ENCODE measurements around the gene TMEM72.

TMEM72 gene

DNA sequence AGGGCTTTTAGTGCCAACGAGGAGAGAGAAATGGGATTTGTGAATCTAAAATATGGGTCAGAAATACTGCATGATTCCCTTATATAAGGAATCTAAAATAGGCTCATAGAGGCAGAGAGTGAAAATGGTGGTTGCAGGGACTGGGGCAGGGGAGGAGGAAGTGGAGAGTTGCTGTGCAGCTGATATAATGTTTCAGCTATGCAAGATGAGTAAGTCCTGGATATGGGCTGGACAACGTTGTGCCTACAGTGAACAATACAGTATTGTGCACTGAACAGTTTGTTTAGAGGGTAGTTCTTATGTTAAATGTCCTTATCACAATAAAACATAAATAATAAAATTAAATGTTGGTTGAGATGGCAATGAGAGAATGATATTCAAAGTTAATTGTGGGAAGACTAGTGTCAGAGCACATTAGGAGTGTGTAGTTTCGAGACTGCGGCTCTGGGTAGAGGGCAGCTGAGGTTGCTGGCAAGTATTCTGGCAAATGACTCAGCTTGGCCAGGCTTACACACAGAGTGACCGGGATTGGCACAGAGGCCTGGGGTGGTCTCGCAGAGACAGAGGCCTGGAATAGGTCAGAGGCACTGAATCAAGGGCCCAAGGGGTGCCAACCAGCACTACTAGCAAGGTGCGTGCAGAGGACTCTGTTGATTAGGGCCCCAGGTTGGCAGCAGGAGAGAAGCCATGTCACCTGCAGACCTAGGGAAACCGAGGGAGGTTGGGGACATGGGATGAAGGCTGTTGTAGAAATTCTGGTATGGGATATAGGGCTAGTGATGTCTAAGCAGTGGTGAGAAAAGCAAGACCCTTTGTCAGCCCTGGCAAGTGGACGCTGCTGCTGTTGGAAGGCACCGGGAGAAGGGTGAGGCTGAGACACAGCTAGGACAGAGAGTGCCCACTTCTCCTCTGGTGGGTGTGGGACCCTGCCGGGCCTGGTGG lies 70.3 kb downstream of the TMEM72 start:
- DNase-seq, result no peak

DNA sequence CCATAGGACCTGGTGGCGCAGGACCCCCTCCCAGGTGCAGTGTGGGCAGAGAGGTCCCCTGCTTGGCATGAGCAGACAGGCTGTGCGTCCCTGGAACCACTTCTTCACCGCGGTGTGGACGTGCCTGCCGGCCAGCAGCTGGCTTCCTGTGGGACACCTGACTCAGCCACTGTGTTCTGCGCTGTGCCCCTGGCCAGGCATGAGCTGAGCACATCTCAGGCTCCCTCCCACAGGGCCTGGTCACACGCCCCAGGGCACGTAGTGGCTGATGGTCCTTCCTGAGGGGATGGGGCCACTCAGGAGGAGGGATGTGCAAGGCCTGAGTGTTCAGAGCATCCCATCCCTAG lies 71.0 kb downstream of the TMEM72 start:
- no peak for DNase-seq

DNA sequence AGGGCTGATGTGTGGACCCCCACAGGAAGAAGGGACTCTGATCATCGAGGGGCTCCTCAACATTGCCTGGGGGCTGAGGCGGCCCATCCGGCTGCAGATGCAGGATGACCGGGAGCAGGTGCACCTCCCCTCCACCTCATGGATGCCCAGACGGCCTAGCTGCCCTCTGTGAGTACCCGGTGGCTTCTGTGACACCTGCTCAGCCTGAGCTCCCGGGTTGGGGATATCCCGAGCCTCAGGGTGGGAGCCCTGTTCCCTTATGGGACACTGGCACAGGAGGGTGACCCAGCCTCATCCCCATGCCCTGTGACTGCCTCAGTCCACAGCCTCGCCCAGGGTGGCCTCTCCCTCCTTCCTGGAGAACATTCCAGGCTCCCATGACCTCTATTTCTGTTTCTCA lies 71.4 kb downstream of the TMEM72 start:
- DNase-seq, result no peak

GRCh38 chr10:44983066-44983894 lies 72.1 kb downstream of the TMEM72 start:
- DNase-seq, result no peak

- DNase-seq, result no peak
Observed at GRCh38 chr10:44983895-44984278, 72.8 kb downstream of the TMEM72 start.

DNA sequence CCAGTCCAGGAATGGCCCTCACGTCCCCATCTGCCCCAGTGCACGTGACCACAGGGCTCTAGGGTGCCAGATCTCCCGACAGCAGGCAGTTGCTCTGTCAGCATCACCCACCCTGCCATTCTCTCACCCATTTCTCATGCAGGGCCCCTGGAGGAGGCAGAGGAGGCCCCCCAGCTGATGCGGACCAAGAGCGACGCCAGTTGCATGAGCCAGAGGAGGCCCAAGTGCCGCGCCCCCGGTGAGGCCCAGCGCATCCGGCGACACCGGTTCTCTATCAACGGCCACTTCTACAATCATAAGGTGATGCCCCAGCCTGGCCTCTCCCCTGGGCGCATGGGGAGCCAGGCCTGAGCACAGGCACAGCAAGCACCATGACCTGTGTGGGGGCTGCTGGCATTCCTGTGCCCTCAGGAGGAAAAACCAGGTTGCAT lies 73.5 kb downstream of the TMEM72 start:
- DNase-seq, result no peak

- no peak for DNase-seq
Observed at GRCh38 chr10:44985175-44985681, 74.1 kb downstream of the TMEM72 start.

GRCh38 chr10:44986179-44986578 lies 75.0 kb downstream of the TMEM72 start:
- DNase-seq, result no peak
